K562 (cell line): Measurements from ENCODE around the gene DNASE1L3. TPM values are rescaled to one million over a fixed set of nuclear protein-coding genes. Genes with fewer than 3 reads are reported as not detected.

Experiments
- BRD9 ChIP-seq: fragments of 450-650 bp; IDR thresholded peaks from 2 replicates; pipeline ENCODE4 v1.6.1; 2018; ENCODE audit warnings: low read depth; ENCODE audit not compliant: partially characterized antibody
- GTF2F1 ChIP-seq: IDR thresholded peaks from 2 replicates; pipeline ENCODE4 v1.6.1; 2011; ENCODE audit warnings: low read depth, low read length, improper control_type of control experiment
- HNRNPH1 ChIP-seq: fragments of 200-400 bp; formaldehyde crosslinking; optimal IDR thresholded peaks from 2 replicates; pipeline ENCODE3; 2017; ENCODE audit warnings: low read depth, mild to moderate bottlenecking, low read length, moderate library complexity
- HNRNPLL ChIP-seq: fragments of 200-400 bp; formaldehyde crosslinking; IDR thresholded peaks from 2 replicates; pipeline ENCODE4 v1.6.1; 2017; ENCODE audit warnings: low read length, low read depth, mild to moderate bottlenecking; ENCODE audit not compliant: poor library complexity, severe bottlenecking
- L3MBTL2 ChIP-seq: fragments of 450-650 bp; IDR thresholded peaks from 2 replicates; pipeline ENCODE4 v1.6.1; 2016; ENCODE audit warnings: mild to moderate bottlenecking, moderate library complexity
- MGA ChIP-seq: fragments of 450-650 bp; IDR thresholded peaks from 2 replicates; pipeline ENCODE4 v1.6.1; 2016; ENCODE audit warnings: mild to moderate bottlenecking, moderate library complexity
- NFYB ChIP-seq: IDR thresholded peaks from 2 replicates; pipeline ENCODE4 v1.6.1; 2011; ENCODE audit warnings: mild to moderate bottlenecking, moderate library complexity; ENCODE audit not compliant: insufficient read length; ENCODE audit errors: extremely low read depth
- POLR2H ChIP-seq: IDR thresholded peaks from 2 replicates; pipeline ENCODE4 v1.6.1; 2016; ENCODE audit warnings: missing genetic modification characterization, low read depth, mild to moderate bottlenecking, control low read depth, missing compliant biosample characterization, moderate library complexity
- RBM25 ChIP-seq: fragments of 200-400 bp; formaldehyde crosslinking; IDR thresholded peaks from 2 replicates; pipeline ENCODE4 v1.6.1; 2018; ENCODE audit warnings: low read length, low read depth, moderate library complexity; ENCODE audit not compliant: severe bottlenecking
- RFX1 ChIP-seq: fragments of 450-650 bp; IDR thresholded peaks from 2 replicates; pipeline ENCODE4 v1.6.1; 2016; ENCODE audit warnings: mild to moderate bottlenecking, moderate library complexity
- SMAD1 ChIP-seq: fragments of 150-350 bp; IDR thresholded peaks from 2 replicates; pipeline ENCODE4 v1.6.1; 2014; ENCODE audit warnings: low read length, low read depth; ENCODE audit not compliant: partially characterized antibody
- SMARCB1 ChIP-seq: IDR thresholded peaks from 2 replicates; pipeline ENCODE4 v1.6.1; 2011; ENCODE audit warnings: improper control_type of control experiment, low read depth; ENCODE audit not compliant: insufficient read length
- SOX6 ChIP-seq: fragments of 450-650 bp; IDR thresholded peaks from 2 replicates; pipeline ENCODE4 v1.6.1; 2014; ENCODE audit warnings: mild to moderate bottlenecking
- SPI1 ChIP-seq: IDR thresholded peaks from 2 replicates; pipeline ENCODE4 v1.6.1; 2011; ENCODE audit warnings: low read depth, low read length, control low read depth, borderline replicate concordance
- SUPT5H ChIP-seq: fragments of 450-650 bp; IDR thresholded peaks from 2 replicates; pipeline ENCODE4 v1.6.1; 2016
- USF1 ChIP-seq: sonication (generic); formaldehyde crosslinking; IDR thresholded peaks from 2 replicates; pipeline ENCODE4 v1.9.0; 2022; ENCODE audit warnings: mild to moderate bottlenecking, missing genetic modification reagents
- ZKSCAN3 ChIP-seq: fragments of 250-450 bp; sonication (Bioruptor Pico); IDR thresholded peaks from 2 replicates; pipeline ENCODE4 v1.4.0; 2020
- ZNF707 ChIP-seq: fragments of 250-450 bp; sonication (Bioruptor Pico); conservative IDR thresholded peaks from 2 replicates; pipeline ENCODE4 v1.8.0; 2022; ENCODE audit warnings: inconsistent platforms, mild to moderate bottlenecking, moderate library complexity
- polyA plus RNA-seq, 8 experiments: library from polyadenylated mRNA; depleted of rRNA in 4 of 8; stranded (reverse) in 5 of 8; unstranded in 3 of 8; fragments of >200 nt; fragmentation: Nextera tagmentation in 2 of 8; fragmentation: Illumina TruSeq in 1 of 8; extraction: Ambion mirVana in 2 of 8; extraction: Trizol in 1 of 8; gene quantifications; 2 replicates each; pipeline versions ENCODE4 v1.2.1 to v1.2.3, GENCODE V29; 2011 to 2014; ENCODE audit warnings: inconsistent platforms in 1 of 8, missing spikeins in 1 of 8
- total RNA-seq, 7 experiments: library from RNA; depleted of rRNA in 6 of 7; stranded (reverse); fragments of >200 nt in 6 of 7; fragmentation: Illumina TruSeq in 2 of 7; extraction: Trizol in 2 of 7; gene quantifications; 2 replicates each; pipeline versions ENCODE4 v1.2.1 to v1.2.3, GENCODE V29; 2011 to 2021; ENCODE audit warnings: low replicate concordance in 1 of 7

DNASE1L3 gene
- total and polyA plus RNA-seq, 9 of the 15 experiments (the other 6 are each of a cell fraction or from before 2014, with no cell fraction given) = 0.06 TPM; not detected in 8

GRCh38 chr3:58184309-58184981, 26.3 kb downstream of the DNASE1L3 start (continued):
- TF ChIP-seq MGA = peak; percentile 48; the same call in 1 of the 2 replicates
- no peak for TF ChIP-seq ZNF707 (CRISPR knock-in tag)
- no peak for TF ChIP-seq SMARCB1
- TF ChIP-seq RFX1 = no peak
- peak; percentile 22 for TF ChIP-seq NFYB
- no peak for TF ChIP-seq HNRNPLL
- TF ChIP-seq L3MBTL2 = 0 out of 2 replicates have a peak, but pooled peaks have one; percentile 25
- no peak for TF ChIP-seq SMAD1
- no peak for TF ChIP-seq HNRNPH1
- TF ChIP-seq ZKSCAN3 = no peak
- TF ChIP-seq SOX6 = no peak
- no peak for TF ChIP-seq POLR2H (tag)
- TF ChIP-seq GTF2F1 = no peak
- no peak for TF ChIP-seq RBM25
- 0 out of 2 replicates have a peak, but pooled peaks have one; percentile 29 for TF ChIP-seq SPI1
- TF ChIP-seq USF1 = peak; percentile 60
- TF ChIP-seq BRD9 = no peak
- no peak for TF ChIP-seq SUPT5H
